SU-DHL-6 (cell line): ENCODE data around the gene SCFD2.
"Not testable (repeated sequence)": the region's sequence is repeated elsewhere in the genome, so short reads cannot be mapped to it uniquely, and the experiment has no call there.

Experiments used
- H2AFZ ChIP-seq: fragments of 200-600 bp; sonication (generic); 2 replicates; pipeline ENCODE4 v1.6.1; 2014; ENCODE audit warnings: low read depth, mild to moderate bottlenecking, moderate library complexity, mixed read lengths, antibody characterized with exemption, low read length; ENCODE audit not compliant: severe bottlenecking
- H3F3A ChIP-seq: fragments of 200-600 bp; shearing (Covaris generic); 2 replicates; pipeline ENCODE4 v1.6.0; 2016; ENCODE audit warnings: antibody characterized with exemption, mild to moderate bottlenecking; ENCODE audit not compliant: insufficient read depth
- H3K27ac ChIP-seq: fragments of 200-600 bp; sonication (generic); 2 replicates; pipeline ENCODE4 v1.5.1; 2016; ENCODE audit warnings: low read depth, mild to moderate bottlenecking, low read length, moderate library complexity, mixed read lengths
- H3K27me3 ChIP-seq: fragments of 200-600 bp; sonication (generic), shearing (Covaris generic); 2 replicates; pipeline ENCODE4 v1.6.0; 2014; ENCODE audit warnings: mild to moderate bottlenecking, low read length
- H3K36me3 ChIP-seq: fragments of 200-600 bp; sonication (generic); 2 replicates; pipeline ENCODE4 v1.6.1; 2014; ENCODE audit warnings: mild to moderate bottlenecking, low read length, mixed read lengths
- H3K4me2 ChIP-seq: fragments of 300-600, 200-600 bp; shearing (Covaris generic), sonication (generic); 2 replicates; pipeline ENCODE4 v1.6.0; 2014; ENCODE audit warnings: low read length, low read depth, mild to moderate bottlenecking; ENCODE audit not compliant: poor library complexity, severe bottlenecking
- H3K4me3 ChIP-seq: fragments of 200-600 bp; sonication (generic); 2 replicates; pipeline ENCODE4 v1.5.1; 2014; ENCODE audit warnings: antibody characterized with exemption, low read length, mild to moderate bottlenecking, mixed read lengths; ENCODE audit not compliant: insufficient read depth, poor library complexity, severe bottlenecking
- H3K79me2 ChIP-seq: fragments of 200-600 bp; sonication (generic); 2 replicates; pipeline ENCODE4 v1.6.1; 2014; ENCODE audit warnings: mild to moderate bottlenecking, low read length, moderate library complexity; ENCODE audit not compliant: insufficient read depth
- H3K9ac ChIP-seq: fragments of 200-600 bp; sonication (generic); 2 replicates; pipeline ENCODE4 v1.7.0; 2014; ENCODE audit warnings: mild to moderate bottlenecking, low read length
- H3K9me2 ChIP-seq: fragments of 200-600 bp; sonication (generic); replicated peaks from 2 replicates; pipeline ENCODE4 v1.6.1; 2014; ENCODE audit warnings: low read length; ENCODE audit not compliant: insufficient read depth
- H3K9me3 ChIP-seq: fragments of 200-600 bp; sonication (generic); 2 replicates; pipeline ENCODE4 v1.6.1; 2014; ENCODE audit warnings: low read length, mixed read lengths; ENCODE audit not compliant: insufficient read depth
- H4K20me1 ChIP-seq: fragments of 200-600 bp; sonication (generic); 2 replicates; pipeline ENCODE4 v1.6.1; 2014; ENCODE audit warnings: low read depth, mild to moderate bottlenecking, antibody characterized with exemption, low read length, moderate library complexity, mixed read lengths
- EZH2phosphoT487 ChIP-seq: fragments of 200-600 bp; sonication (generic), shearing (Covaris generic); conservative IDR thresholded peaks from 2 replicates; pipeline ENCODE4 v1.6.1; 2018; ENCODE audit warnings: mild to moderate bottlenecking, antibody characterized with exemption, low read length, moderate library complexity, mixed read lengths
- TF ChIP-seq, protein P1 (sequence below): fragments of 200-600 bp; sonication (generic); IDR thresholded peaks from one replicate; pipeline ENCODE4 v1.5.1; 2017; ENCODE audit warnings: antibody characterized with exemption, mild to moderate bottlenecking, low read length, moderate library complexity; ENCODE audit not compliant: insufficient read depth, poor library complexity, severe bottlenecking

Gene SCFD2

DNA sequence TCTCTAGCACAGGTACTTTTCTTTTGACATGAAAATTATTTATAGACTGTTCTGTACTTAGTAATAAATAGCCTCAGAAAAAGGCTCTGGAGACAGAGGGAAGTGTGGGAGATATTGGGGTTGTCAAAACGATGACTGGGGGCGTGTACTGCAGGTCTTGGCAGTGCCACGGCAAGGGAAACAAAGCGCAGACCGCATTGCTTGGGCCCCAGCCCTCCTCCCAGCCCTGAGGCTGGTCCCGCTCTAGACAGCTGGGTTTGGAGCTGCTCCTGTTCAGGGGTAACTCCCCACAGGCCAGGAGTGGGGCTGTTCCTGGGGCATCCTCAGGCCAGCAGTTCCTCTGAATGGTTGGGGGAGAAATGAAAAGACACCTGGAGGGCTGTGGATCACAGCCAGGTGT, 372.1 kb downstream of the SCFD2 start:
- no peaks in the 10 kb centered on the region for H3K9me3 ChIP-seq
- no peaks in the 10 kb centered on the region for H3K36me3 ChIP-seq
- H3K27me3 ChIP-seq: no peaks in the 10 kb centered on the region
- H3K9ac ChIP-seq: no peak overlapping the region
- H3K9me2 ChIP-seq: no peaks in the 10 kb centered on the region
- no peak overlapping the region for H2AFZ ChIP-seq
- H3K27ac ChIP-seq: no peak overlapping the region
- H3F3A ChIP-seq: no peaks in the 10 kb centered on the region
- no peak overlapping the region for H3K4me3 ChIP-seq
- no peaks in the 10 kb centered on the region for H3K79me2 ChIP-seq
- TF ChIP-seq EZH2phosphoT487: no peak
- TF ChIP-seq, protein P1, sequence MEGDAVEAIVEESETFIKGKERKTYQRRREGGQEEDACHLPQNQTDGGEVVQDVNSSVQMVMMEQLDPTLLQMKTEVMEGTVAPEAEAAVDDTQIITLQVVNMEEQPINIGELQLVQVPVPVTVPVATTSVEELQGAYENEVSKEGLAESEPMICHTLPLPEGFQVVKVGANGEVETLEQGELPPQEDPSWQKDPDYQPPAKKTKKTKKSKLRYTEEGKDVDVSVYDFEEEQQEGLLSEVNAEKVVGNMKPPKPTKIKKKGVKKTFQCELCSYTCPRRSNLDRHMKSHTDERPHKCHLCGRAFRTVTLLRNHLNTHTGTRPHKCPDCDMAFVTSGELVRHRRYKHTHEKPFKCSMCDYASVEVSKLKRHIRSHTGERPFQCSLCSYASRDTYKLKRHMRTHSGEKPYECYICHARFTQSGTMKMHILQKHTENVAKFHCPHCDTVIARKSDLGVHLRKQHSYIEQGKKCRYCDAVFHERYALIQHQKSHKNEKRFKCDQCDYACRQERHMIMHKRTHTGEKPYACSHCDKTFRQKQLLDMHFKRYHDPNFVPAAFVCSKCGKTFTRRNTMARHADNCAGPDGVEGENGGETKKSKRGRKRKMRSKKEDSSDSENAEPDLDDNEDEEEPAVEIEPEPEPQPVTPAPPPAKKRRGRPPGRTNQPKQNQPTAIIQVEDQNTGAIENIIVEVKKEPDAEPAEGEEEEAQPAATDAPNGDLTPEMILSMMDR: no peak
- H4K20me1 ChIP-seq: no peaks in the 10 kb centered on the region
- H3K4me2 ChIP-seq: no peak overlapping the region

DNA sequence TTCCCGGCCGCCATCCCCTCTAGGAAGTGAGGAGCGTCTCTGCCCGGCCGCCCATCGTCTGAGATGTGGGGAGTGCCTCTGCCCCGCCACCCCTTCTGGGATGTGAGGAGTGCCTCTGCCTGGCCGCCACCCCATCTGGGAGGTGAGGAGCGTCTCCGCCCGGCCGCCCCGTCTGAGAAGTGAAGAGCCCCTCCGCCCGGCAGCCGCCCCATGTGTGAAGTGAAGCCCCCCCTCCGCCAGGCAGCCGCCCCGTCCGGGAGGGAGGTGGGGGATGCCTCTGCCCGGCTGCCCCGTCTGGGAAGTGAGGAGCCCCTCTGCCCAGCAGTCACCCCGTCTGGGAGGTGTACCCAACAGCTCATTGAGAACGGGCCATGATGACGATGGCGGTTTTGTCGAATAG, 373.3 kb downstream of the SCFD2 start:
- not testable (repeated sequence) for H3K9me2 ChIP-seq, H3K9me3 ChIP-seq, H3K27me3 ChIP-seq, H4K20me1 ChIP-seq, H3K4me2 ChIP-seq, H3K79me2 ChIP-seq, H3K4me3 ChIP-seq, H2AFZ ChIP-seq, H3K36me3 ChIP-seq, H3K9ac ChIP-seq, H3F3A ChIP-seq, H3K27ac ChIP-seq

DNA sequence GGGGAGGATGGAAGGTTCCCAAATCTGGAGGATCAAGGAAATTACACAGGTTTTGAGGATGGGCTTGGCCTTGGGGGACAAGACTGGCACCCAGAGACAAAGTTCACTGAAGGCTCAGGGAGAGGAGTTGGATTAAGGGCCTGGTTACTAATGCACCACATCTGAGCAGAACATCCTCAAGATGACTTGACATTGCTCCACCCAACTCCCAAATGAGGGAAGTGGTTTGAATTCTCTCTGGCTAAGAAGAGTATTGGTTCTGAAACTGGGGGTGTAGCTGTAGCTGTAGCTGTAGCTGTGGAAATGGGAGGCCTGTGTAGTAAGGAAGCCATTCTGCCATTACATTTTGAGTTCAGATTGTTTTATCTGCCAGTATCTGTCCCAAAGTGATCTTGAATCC, 374.4 kb downstream of the SCFD2 start:
- no peak overlapping the region for H3K4me2 ChIP-seq
- H2AFZ ChIP-seq: no peak overlapping the region
- TF ChIP-seq, protein P1: no peak
- TF ChIP-seq EZH2phosphoT487: no peak
- no peak overlapping the region for H3K27ac ChIP-seq
- H3F3A ChIP-seq: no peaks in the 10 kb centered on the region
- no peak overlapping the region for H3K9ac ChIP-seq
- no peaks in the 10 kb centered on the region for H3K36me3 ChIP-seq
- H3K79me2 ChIP-seq: no peaks in the 10 kb centered on the region
- no peak overlapping the region for H3K4me3 ChIP-seq
- H3K9me3 ChIP-seq: no peaks in the 10 kb centered on the region
- no peaks in the 10 kb centered on the region for H4K20me1 ChIP-seq
- H3K27me3 ChIP-seq: no peaks in the 10 kb centered on the region
- no peaks in the 10 kb centered on the region for H3K9me2 ChIP-seq

DNA sequence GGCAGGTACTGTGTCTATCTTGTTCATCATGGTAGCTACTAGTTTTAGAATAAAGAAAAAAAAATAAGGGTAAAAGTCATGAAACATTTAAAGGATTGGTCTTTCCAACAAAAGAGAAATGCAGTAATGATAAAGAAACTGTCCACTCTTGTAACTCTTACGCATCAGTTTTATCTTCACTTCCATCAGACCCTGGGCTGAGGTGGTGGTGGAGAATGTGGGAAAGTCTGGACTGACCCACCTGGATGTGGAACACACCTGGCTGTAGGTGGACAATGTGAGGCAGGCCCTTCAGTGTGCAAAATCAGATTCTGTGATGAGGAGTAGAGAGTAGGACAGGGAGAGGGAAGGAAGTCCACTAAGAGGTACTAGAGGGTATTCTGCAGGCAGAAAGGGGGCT, 375.2 kb downstream of the SCFD2 start:
- no peaks in the 10 kb centered on the region for H4K20me1 ChIP-seq
- H3K36me3 ChIP-seq: no peaks in the 10 kb centered on the region
- no peak overlapping the region for H3K27ac ChIP-seq
- no peaks in the 10 kb centered on the region for H3K79me2 ChIP-seq
- H3K9ac ChIP-seq: no peak overlapping the region
- H3F3A ChIP-seq: no peaks in the 10 kb centered on the region
- no peaks in the 10 kb centered on the region for H3K9me3 ChIP-seq
- TF ChIP-seq, protein P1: no peak
- no peak for TF ChIP-seq EZH2phosphoT487
- no peaks in the 10 kb centered on the region for H3K9me2 ChIP-seq
- H3K4me3 ChIP-seq: no peak overlapping the region
- no peak overlapping the region for H2AFZ ChIP-seq
- H3K27me3 ChIP-seq: no peaks in the 10 kb centered on the region
- no peak overlapping the region for H3K4me2 ChIP-seq
